NOMO-1 (cell line): ENCODE results near the gene PCDHAC2.

Experiments used
- DNase-seq, 2 experiments: peaks; one replicate each; lab custom pipeline; 2025; ENCODE audit not compliant: unreplicated experiment in 2 of 2; lab: John Stamatoyannopoulos, UW

The PCDHAC2 gene

GRCh38 chr5:140982083-140982716 lies 15.9 kb downstream of the PCDHAC2 start:
- DNase-seq: no peak

DNA sequence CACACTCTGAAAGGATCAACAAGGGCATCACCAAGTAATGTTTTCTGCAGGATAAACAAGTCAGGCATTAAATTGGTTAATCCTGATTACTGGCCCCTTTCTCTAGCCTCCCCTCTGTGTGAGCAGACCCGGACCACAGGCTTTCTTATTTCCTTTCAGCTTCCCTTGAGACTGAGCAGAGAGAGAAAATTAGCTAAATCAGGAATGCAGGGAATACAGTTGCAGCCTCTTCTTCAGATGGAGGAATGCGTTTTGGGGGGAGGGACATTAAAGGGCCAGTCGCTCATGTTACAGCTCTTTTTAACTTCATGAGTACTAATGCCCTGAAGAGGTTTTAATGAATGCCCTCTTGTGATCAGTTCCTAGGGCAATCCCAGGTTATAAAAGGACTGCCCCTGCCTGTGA lies 19.8 kb downstream of the PCDHAC2 start:
- DNase-seq: no peak

GRCh38 chr5:140988100-140988499 lies 21.8 kb downstream of the PCDHAC2 start:
- no peak for DNase-seq

DNA sequence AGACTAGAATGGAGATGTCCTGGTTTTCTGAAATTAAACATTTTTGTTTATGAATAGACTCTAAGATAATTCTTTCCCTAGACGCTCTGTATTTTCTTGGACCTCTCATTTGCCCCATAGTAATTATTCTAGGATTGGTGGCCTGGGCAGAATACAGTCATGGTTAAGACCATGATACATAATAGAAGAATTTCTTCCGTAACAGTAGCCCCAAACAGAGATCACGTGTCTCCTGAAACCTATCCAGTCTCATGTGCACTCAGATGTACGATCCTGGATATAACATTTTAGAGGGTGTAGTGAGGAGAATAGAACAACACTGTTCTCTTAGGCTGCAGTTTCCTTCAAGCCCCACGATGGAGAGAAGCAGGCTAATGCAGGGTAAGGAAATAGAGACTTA lies 22.3 kb downstream of the PCDHAC2 start:
- no peak for DNase-seq

- DNase-seq: no peak
Measured at GRCh38 chr5:140989254-140990020, 23.2 kb downstream of the PCDHAC2 start.

- DNase-seq: no peak
Measured at GRCh38 chr5:140992828-140993227, 26.6 kb downstream of the PCDHAC2 start.

DNA sequence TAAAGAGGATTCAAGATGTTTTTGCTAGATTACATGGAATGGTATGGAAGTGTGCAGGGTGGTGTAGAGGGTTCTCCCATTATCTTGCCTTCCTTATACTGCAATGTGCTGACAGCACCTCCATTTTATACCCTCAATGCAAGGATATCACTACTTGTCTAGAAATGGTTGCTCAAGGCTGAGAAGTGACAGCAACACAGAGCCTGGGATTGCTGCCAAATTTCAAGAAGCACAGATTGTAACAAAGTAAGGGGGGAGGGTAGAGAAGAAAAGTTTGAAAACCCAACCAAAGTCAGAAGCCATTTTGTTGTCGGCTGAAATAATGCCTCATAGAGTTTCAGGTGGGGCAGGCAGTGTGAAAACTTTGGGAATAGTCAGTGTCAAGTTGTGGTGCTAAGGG lies 29.8 kb downstream of the PCDHAC2 start:
- no peak for DNase-seq

- DNase-seq: no peak
Measured at GRCh38 chr5:140998921-140999410, 32.7 kb downstream of the PCDHAC2 start.

- DNase-seq: no peak
Measured at GRCh38 chr5:141001446-141001843, 35.2 kb downstream of the PCDHAC2 start.

GRCh38 chr5:141001844-141002604 lies 35.7 kb downstream of the PCDHAC2 start:
- no peak for DNase-seq

GRCh38 chr5:141002605-141002965 lies 36.3 kb downstream of the PCDHAC2 start:
- no peak for DNase-seq

GRCh38 chr5:141003031-141003430 lies 36.8 kb downstream of the PCDHAC2 start:
- no peak for DNase-seq

DNA sequence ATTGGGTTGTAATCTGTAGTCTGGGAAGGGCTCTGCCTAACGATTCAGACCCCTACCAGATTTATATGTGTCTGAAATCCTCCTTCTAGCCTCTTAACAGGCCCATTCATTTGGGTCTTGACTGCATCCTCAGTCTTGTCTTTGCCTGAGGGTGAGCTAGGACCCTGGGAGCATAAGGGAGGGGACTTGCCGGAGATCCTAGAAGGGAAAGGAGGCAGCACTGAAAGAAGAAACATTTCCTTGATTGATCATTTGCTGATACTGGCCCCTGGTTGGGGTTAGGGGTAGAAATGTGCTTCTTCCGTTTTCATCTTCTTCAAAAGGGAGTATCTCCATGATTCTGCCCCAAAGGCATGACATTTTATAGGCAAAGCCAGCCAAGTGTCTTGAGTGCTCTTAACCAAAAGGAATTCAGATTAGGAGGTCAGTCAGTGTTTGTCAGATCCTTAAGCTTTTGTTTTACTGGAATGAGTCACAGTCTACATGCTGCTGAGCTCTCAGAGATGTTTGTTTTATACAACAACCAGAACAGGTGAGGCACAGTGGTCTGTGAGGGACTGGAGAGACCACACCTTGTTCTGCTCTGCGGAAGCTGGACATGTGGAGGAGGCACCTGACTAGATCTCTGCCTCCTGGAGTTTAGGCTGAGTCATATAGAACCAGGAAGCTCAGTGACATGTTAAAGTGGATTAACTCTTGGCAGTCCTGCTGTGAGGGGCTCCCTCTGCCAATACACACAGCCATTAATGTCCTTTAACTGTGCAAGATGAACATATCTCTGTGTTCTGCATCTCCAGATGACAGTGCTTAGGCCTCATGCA lies 37.7 kb downstream of the PCDHAC2 start:
- DNase-seq: no peak

GRCh38 chr5:141007791-141008190 lies 41.5 kb downstream of the PCDHAC2 start:
- no peak for DNase-seq

- DNase-seq: no peak
Measured at GRCh38 chr5:141010047-141010793, 43.9 kb downstream of the PCDHAC2 start.

- DNase-seq: no peak
Measured at GRCh38 chr5:141017943-141018342, 51.7 kb downstream of the PCDHAC2 start.
